C1 segment of cervical spinal cord (tissue), 14 donors: ENCODE results near the gene RAB11FIP4.

Source experiments
- DNase-seq, 14 donors: peaks; one replicate each; lab custom pipeline; 2025; lab: John Stamatoyannopoulos, UW

Gene RAB11FIP4

GRCh38 chr17:31587462-31587861 lies 196.0 kb downstream of the RAB11FIP4 start:
- DNase-seq, result no peak
